A673 (cell line): ENCODE measurements around the gene ARPP21. TPM values are rescaled to one million over a fixed set of nuclear protein-coding genes. Genes with fewer than 3 reads are reported as not detected.

Experiments
- BruUV-seq: library from RNA; stranded (reverse); fragments of 400-500 nt; replicated peaks from 2 replicates; lab custom pipeline; 2021; lab: Mats Ljungman, UMichigan
- CTCF ChIA-PET: fragments of 300-600 bp; sonication (Branson Sonifier 250); formaldehyde crosslinking; loops from one replicate; lab custom pipeline; 2022; ENCODE audit warnings: antibody characterized with exemption; lab: Charles Lee
- POLR2A ChIA-PET: fragments of 300-600 bp; sonication (Branson Sonifier 250); formaldehyde crosslinking; loops from one replicate; lab custom pipeline; 2022; ENCODE audit warnings: antibody characterized with exemption; ENCODE audit not compliant: low non-redundant PET; lab: Charles Lee
- DNase-seq: peaks from one replicate; pipeline ENCODE4 v3.0.0-alpha.2; 2015; ENCODE audit warnings: low spot score
- H3K27ac ChIP-seq: fragments of 200-600 bp; sonication (generic); 2 replicates; pipeline ENCODE4 v1.5.1; 2016; ENCODE audit warnings: mixed run types, low read depth, mild to moderate bottlenecking, mixed read lengths, antibody characterized with exemption, low read length; ENCODE audit not compliant: poor library complexity, severe bottlenecking
- H3K27me3 ChIP-seq: fragments of 200-600 bp; sonication (generic); replicated peaks from 2 replicates; pipeline ENCODE4 v1.6.1; 2017; ENCODE audit warnings: mixed run types, low read depth, mild to moderate bottlenecking, mixed read lengths, antibody characterized with exemption, low read length; ENCODE audit not compliant: insufficient read depth, poor library complexity
- H3K36me3 ChIP-seq: fragments of 200-600 bp; sonication (generic); 2 replicates; pipeline ENCODE4 v1.6.1; 2016; ENCODE audit warnings: mixed run types, mild to moderate bottlenecking, mixed read lengths, antibody characterized with exemption, low read length; ENCODE audit not compliant: insufficient read depth, poor library complexity, severe bottlenecking
- H3K4me1 ChIP-seq: fragments of 200-600 bp; sonication (generic); 2 replicates; pipeline ENCODE4 v1.6.1; 2017; ENCODE audit warnings: mixed run types, mild to moderate bottlenecking, mixed read lengths, antibody characterized with exemption, low read length; ENCODE audit not compliant: insufficient read depth, poor library complexity, severe bottlenecking
- H3K4me3 ChIP-seq: fragments of 200-600 bp; sonication (generic); 2 replicates; pipeline ENCODE4 v1.5.1; 2016; ENCODE audit warnings: low read depth, mixed run types, mild to moderate bottlenecking, mixed read lengths, low read length; ENCODE audit not compliant: poor library complexity, severe bottlenecking
- H3K9me3 ChIP-seq: fragments of 200-600 bp; sonication (generic); 2 replicates; pipeline ENCODE4 v1.6.1; 2016; ENCODE audit warnings: mixed run types, low read depth, mild to moderate bottlenecking, mixed read lengths, antibody characterized with exemption, low read length; ENCODE audit not compliant: poor library complexity, severe bottlenecking
- CTCF ChIP-seq: fragments of 300-800, 200-600 bp; sonication (generic); conservative IDR thresholded peaks from 2 replicates; pipeline ENCODE4 v1.5.1; 2017; ENCODE audit warnings: low read depth, mild to moderate bottlenecking, antibody characterized with exemption, low read length, moderate library complexity, mixed read lengths
- EZH2 ChIP-seq: fragments of 200-600 bp; sonication (generic); IDR thresholded peaks from 2 replicates; pipeline ENCODE4 v1.6.1; 2017; ENCODE audit warnings: borderline replicate concordance, low read depth, mild to moderate bottlenecking, mixed read lengths, antibody characterized with exemption, low read length; ENCODE audit not compliant: poor library complexity, severe bottlenecking
- intact Hi-C: fragments of 100-400 bp; cut with micrococcal nuclease; formaldehyde crosslinking; loops from one replicate; pipeline ENCODE4 v1.10.0; 2022; ENCODE audit not compliant: unreplicated experiment
- total RNA-seq: library from RNA; stranded (reverse); gene quantifications from 2 replicates; pipeline ENCODE4 v1.2.3, GENCODE V29; 2021

Gene ARPP21
- total RNA-seq, 1 experiment from 2014 or later, result not detected

- BruUV-seq, result no TSS peak
- CTCF ChIA-PET, result no interaction called here
- Histone ChIP-seq H3K9me3 (no peaks in the 10 kb centered on the region), H3K36me3 (no peaks in the 10 kb centered on the region), H3K27ac (no peak overlapping the region), H3K4me1 (peaks cover 16% of the 10 kb centered on the region), H3K27me3 (no peaks in the 10 kb centered on the region), H3K4me3 (no peak overlapping the region)
- intact Hi-C loops, result no loop called here
- TF ChIP-seq EZH2, result no peak
- TF ChIP-seq CTCF, result no peak
- no peak for DNase-seq
- POLR2A ChIA-PET, result no interaction called here
Observed at GRCh38 chr3:35678643-35679161, 39.4 kb downstream of the ARPP21 start.

DNA sequence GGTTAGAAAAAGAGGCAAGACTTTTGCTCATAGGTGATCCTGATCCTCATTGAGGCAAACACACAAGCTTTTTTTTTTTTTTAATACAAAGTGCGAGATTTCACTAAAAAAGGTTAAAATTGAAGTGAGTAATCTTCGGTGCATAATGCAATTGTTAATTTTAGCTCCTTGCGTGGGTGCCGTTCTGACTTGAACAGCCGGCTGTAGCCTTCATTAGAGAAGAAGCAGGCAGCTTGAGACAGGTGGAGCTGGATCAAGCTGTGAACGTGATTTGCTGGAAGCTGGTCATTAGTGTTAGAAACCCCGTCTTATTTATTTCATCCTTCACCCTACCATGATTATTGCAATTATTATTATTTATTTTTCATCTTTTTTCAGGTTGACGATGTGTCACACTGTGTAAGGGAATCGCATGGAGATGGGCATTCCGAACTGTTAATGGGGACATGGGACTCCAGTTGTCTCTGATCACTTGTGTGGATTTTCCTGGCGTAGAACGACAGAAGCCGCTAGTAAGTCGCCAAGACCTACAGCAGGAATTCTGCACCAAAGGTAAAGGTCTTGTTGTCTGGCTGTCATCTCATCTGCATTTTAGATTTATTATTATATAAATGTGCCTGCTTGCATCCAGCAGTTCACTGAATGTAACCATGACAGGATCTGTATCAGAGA lies 40.2 kb downstream of the ARPP21 start:
- Histone ChIP-seq H3K36me3 (no peaks in the 10 kb centered on the region), H3K4me1 (peaks cover 16% of the 10 kb centered on the region), H3K9me3 (no peaks in the 10 kb centered on the region), H3K27me3 (no peaks in the 10 kb centered on the region), H3K27ac (no peak overlapping the region), H3K4me3 (no peak overlapping the region)
- no peak for DNase-seq
- ChIA-PET CTCF (no interaction called here), POLR2A (no interaction called here)
- intact Hi-C loops, result no loop called here
- no TSS peak for BruUV-seq
- no peak for TF ChIP-seq EZH2
- no peak for TF ChIP-seq CTCF

GRCh38 chr3:35680866-35681650 lies 41.7 kb downstream of the ARPP21 start:
- ChIA-PET POLR2A (interaction anchor here (0.5 kb wide), 1 partner anchor 102 kb away, joined by 5 read pairs; no protein-coding TSS in a partner anchor), CTCF (no interaction called here)
- no TSS peak for BruUV-seq
- no peak for TF ChIP-seq EZH2
- no peak for TF ChIP-seq CTCF
- Histone ChIP-seq H3K36me3 (no peaks in the 10 kb centered on the region), H3K27ac (no peak overlapping the region), H3K4me3 (no peak overlapping the region), H3K9me3 (no peaks in the 10 kb centered on the region), H3K27me3 (no peaks in the 10 kb centered on the region), H3K4me1 (peaks cover 16% of the 10 kb centered on the region)
- intact Hi-C loops, result no loop called here
- DNase-seq, result no peak
